Suppressor macrophage (primary cell): ENCODE results near the gene DAGLA.

Source experiments
- DNase-seq, 4 experiments: peaks; one replicate each; pipeline ENCODE4 v3.0.0-alpha.2; 2020 to 2022

DAGLA gene

GRCh38 chr11:61780581-61781162 is 100.5 kb downstream of the DAGLA start:
- DNase-seq, result no peak

- DNase-seq, result no peak
Observed at GRCh38 chr11:61781585-61781984, 101.4 kb downstream of the DAGLA start.

DNA sequence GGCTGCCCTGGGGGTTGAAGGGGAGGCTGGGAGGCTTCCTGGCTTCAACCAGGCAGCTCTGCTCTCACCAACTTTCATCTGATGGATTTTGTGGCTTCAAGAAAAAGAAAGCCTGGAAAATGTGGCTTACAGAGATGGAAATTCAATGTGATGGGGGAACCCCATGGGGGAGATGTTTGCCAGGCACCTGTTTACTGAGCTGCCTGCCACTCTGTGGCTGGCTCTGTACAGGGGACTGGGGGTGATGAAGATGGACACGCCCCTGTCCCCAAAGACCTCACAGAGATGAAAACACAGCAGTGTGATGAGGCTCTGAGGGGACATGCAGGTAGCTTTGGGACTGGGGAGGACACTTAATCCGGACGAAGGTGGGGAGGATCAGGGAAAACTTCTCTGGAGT is 102.1 kb downstream of the DAGLA start:
- DNase-seq, result no peak

DNA sequence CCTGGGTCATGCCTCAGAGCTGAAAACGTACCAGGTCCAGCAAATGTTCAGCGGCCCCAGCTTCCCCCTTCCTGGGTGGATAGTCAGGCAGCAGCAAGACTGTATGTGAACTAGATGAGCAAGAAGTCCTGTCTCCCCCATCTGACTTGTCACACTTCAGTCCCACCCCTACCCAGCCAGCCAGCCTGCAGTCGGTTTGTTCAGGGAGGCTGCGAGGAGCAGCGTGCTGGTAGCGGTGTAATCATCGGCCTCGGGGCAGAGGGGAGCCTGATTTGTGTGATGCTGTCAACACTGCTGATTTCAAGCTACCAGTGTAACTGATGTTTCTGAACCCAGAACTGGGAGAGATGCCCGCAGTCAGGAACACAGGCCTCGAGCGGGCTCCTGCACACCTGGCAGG is 102.7 kb downstream of the DAGLA start:
- no peak for DNase-seq

DNA sequence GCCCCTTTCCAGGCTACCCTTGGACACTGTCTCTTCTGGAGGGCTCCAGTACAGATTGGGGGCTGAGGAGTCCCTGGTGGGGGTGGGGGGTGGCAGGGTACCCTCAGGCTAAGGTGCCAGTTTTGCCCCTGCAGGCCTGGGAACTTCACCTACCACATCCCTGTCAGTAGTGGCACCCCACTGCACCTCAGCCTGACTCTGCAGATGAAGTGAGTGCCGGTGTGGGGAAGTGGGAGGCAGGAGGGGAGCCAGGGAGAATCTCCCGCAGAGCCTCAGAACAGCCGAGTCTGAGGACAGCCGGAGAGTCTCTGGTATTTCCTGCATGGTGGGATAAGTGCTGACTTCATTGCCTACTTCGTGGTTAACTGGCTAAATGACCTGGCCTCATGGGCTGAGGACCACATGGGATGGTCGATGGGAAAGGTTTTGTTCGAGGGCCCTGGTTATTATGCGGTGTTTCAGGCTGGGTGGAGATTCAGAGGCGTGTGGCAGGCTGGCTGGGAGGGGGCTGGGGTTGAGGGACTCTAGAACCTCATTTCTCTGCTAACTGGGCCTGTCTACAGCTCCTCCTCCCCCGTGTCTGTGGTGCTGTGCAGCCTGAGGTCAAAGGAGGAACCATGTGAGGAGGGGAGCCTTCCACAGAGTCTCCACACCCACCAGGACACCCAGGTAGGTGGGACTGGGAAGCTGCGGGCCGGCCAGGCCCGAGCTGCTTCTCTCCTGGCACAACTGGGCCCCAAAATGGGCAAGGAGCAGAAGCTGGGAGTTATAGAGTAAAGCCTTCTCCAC is 103.7 kb downstream of the DAGLA start:
- DNase-seq, result no peak

DNA sequence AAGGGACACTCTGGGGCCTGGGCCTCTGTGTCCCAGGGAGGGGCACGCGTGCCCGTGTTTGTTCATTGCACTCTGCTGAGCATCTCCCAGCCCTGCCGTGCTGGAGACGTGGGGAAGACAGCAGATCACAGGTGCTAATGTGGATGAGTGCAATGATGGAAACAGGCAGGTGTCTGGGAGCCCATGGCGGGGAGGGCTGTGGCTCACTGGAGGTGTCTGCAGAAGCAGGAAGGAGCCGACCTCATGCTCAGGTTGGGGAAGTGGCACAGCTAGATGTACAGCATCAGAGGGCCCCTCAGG is 104.3 kb downstream of the DAGLA start:
- no peak for DNase-seq

GRCh38 chr11:61785837-61786402 is 105.7 kb downstream of the DAGLA start:
- DNase-seq, result no peak

DNA sequence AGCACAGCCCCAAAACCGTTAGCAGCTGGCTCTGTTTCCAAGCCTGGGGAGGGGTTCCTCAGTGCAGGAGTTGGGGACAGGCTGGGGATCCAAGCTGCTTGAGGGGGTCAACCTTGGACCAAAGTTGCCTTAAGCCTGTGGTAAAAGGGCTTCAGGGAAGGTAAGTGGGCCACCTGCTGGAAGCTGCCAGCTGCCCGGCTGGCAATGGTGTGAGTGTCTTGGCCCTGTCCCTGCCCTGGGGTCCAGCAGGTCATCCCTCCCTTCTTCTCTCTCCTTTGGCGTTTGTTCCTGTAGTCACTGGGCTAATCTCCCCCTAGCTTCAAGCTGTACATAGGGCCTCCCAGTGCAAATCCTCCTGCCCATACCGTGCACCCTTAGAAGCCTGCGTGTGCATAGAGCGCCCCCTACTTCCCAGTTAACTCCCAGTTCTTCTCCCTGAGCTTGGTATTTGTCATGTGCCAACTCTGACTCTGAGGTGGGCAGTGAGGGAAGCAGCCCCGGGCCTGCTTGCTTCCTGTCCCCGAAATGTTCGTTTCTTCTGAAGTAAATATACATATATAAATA is 107.8 kb downstream of the DAGLA start:
- peak; percentile 26 to 62 (median 45) for DNase-seq

- DNase-seq, result peak; percentile 79 to 87 (median 84)
Observed at GRCh38 chr11:61791737-61792309, 111.6 kb downstream of the DAGLA start.

DNA sequence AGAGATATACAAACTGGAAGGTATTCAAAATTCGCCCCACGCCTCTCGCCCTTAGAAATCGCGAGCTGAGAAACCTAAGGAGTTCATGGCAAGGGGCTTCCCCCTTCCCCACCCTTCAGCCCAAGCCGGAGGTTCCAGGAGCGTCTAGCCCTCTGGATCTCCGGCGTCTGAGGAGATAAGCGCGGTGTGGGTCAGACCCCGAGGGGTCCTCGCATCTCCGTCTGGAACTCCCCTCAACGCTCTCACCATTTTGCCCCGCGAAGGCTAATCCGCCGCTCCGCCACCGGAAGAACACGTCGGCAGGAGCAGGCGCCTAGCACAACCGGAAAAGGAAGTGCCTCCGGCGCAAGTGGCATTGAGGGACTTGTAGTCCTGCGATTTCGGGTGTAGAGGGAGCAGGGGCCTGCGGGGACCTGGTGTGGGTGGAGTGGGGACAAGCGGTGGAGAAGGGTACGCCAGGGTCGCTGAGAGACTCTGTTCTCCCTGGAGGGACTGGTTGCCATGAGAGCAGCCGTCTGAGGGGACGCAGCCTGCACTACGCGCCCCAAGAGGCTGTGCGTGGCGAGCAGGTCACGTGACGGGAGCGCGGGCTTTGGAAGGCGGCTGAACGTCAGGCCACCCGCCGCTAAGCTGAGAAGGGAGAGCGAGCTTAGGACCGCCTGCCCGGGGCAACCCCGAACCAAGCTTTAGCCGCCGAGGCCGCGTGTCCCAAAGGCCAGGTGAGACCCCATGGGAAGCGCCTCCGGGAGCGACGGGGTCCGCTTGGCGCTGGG is 112.3 kb downstream of the DAGLA start, which contains the start of the genes FEN1 and TMEM258:
Gene FEN1 (plus strand): TSS at position 602 of the 773 bp plus-strand sequence. CDS start 2,451 bp downstream, outside the sequence.
Gene TMEM258 (minus strand): TSS at position 290 of the 773 bp plus-strand sequence. CDS start 41 bp downstream, at position 249.
- peak; percentile 90 to 95 (median 94) for DNase-seq

- DNase-seq, result peak in 1 of 4 experiments; percentile 9
Observed at GRCh38 chr11:61793083-61793828, 113.1 kb downstream of the DAGLA start.

DNA sequence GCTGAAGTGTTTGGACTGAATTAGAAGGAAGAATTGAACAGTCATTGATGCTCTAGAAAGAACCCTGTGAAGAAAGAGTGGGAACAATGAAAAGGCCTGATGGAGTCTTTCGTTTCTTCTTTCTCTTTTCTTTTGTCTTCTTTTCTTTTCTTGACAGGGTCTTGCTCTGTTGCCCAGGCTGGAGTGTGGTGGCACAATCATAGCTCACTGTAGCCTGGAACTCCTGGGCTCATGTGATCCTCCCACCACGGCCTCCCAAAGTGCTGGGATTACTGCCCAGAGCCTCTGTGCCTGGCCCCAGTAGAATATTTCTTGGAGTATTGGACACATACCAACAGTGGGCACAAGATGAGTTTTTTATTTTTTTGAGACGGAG is 113.6 kb downstream of the DAGLA start:
- DNase-seq, result no peak

GRCh38 chr11:61794579-61794978 is 114.4 kb downstream of the DAGLA start:
- DNase-seq, result no peak

DNA sequence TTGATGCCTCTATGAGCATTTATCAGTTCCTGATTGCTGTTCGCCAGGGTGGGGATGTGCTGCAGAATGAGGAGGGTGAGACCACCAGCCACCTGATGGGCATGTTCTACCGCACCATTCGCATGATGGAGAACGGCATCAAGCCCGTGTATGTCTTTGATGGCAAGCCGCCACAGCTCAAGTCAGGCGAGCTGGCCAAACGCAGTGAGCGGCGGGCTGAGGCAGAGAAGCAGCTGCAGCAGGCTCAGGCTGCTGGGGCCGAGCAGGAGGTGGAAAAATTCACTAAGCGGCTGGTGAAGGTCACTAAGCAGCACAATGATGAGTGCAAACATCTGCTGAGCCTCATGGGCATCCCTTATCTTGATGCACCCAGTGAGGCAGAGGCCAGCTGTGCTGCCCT is 115.3 kb downstream of the DAGLA start:
- no peak for DNase-seq

DNA sequence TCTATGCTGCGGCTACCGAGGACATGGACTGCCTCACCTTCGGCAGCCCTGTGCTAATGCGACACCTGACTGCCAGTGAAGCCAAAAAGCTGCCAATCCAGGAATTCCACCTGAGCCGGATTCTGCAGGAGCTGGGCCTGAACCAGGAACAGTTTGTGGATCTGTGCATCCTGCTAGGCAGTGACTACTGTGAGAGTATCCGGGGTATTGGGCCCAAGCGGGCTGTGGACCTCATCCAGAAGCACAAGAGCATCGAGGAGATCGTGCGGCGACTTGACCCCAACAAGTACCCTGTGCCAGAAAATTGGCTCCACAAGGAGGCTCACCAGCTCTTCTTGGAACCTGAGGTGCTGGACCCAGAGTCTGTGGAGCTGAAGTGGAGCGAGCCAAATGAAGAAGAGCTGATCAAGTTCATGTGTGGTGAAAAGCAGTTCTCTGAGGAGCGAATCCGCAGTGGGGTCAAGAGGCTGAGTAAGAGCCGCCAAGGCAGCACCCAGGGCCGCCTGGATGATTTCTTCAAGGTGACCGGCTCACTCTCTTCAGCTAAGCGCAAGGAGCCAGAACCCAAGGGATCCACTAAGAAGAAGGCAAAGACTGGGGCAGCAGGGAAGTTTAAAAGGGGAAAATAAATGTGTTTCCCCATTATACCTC is 115.8 kb downstream of the DAGLA start:
- no peak for DNase-seq
